Prostate gland (tissue), 2 donors: ENCODE measurements around the gene APBB1IP.

Experiments used
- CTCF ChIP-seq, 4 experiments: fragments of 200-600 bp in 2 of 4; fragments of 450-650 bp in 2 of 4; sonication (generic) in 2 of 4; IDR thresholded peaks; 1 replicate in 3 of 4; 2 replicates in 1 of 4; pipeline ENCODE4 v1.5.1; 2016 to 2019; ENCODE audit warnings: antibody characterized with exemption in 4 of 4, mild to moderate bottlenecking in 2 of 4, moderate library complexity in 2 of 4
- POLR2A ChIP-seq: fragments of 450-650 bp; IDR thresholded peaks from one replicate; pipeline ENCODE4 v1.6.1; 2016; ENCODE audit warnings: antibody characterized with exemption, mild to moderate bottlenecking
- POLR2AphosphoS5 ChIP-seq: sonication (generic); formaldehyde crosslinking; IDR thresholded peaks from one replicate; pipeline ENCODE4 v1.6.1; 2017; ENCODE audit warnings: antibody characterized with exemption

DNA sequence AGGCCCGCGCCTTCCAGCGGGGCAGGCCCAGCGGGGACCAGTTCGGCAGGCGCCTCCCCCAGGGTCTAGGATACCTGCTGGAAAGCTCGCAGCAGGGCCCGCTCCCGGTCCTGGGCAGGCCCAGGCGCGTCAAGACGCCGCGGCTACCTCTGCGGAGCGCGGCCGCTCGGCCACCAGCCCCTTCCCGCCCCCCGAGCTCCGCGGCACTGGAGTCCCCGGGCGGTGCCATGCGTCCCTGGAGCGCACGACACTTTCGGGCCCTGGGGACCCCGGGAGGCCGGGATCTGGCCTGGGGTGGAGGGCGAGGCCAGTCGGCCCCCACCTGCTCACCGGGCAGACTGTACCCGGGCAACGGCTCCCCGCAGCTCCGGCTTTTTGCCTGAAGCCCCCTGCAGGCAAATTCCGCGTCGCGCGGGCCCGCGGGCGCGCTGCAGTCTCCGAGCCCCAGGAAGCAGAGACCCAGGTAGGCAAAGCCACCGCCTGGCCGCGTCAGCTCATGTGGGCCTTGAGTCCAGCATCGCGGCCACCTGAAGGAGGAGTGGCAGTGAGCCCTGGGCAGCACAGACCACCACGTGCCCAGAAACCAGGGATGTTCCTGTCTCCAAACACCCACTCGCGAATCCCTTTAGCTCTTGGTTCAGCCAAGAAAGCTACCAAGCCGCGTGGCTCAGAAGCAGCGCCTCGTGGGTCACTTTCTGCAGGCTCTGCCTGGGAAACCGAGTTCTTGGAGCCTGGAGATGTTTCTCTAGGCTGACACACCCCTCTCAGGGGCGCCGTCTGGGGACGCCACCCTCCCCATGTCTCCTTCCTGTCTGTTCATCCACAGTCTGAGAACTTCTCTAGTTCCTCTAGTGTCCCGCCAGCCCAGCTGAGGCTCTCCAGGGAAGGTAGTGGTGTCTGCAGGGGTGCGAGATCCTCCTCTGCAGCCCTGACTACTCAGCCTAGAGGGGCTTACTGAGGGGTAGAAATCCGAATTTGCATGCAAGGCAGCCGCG lies 46.1 kb upstream of the APBB1IP start:
- no peak for TF ChIP-seq POLR2AphosphoS5
- TF ChIP-seq POLR2A = no peak
- no peak for TF ChIP-seq CTCF (IDR thresholded peaks at IDR 0.05)
